Fibroblast of lung (primary cell): ENCODE results near the gene CLDN18.

Experiments
- CTCF ChIP-seq, 2 donors: IDR thresholded peaks in 1 of 2; conservative IDR thresholded peaks in 1 of 2; 1 replicate in 1 of 2; 2 replicates in 1 of 2; pipeline ENCODE4 v1.5.1; 2011 to 2012; ENCODE audit warnings: low read length in 2 of 2, control low read depth in 1 of 2, inconsistent platforms in 1 of 2, low read depth in 1 of 2, mild to moderate bottlenecking in 1 of 2
- EZH2 ChIP-seq: IDR thresholded peaks from 2 replicates; pipeline ENCODE4 v1.5.1; 2012; ENCODE audit warnings: low read length, control low read depth, mild to moderate bottlenecking; ENCODE audit errors: missing control alignments

- no peak for TF ChIP-seq CTCF (conservative IDR thresholded peaks at IDR 0.05 in 1 of 2, IDR thresholded peaks at IDR 0.05 in 1 of 2; ENCODE audit: low read depth in 1 of 2, low read length in 2 of 2)
- no peak for TF ChIP-seq EZH2
Observed at GRCh38 chr3:138070006-138070405, 60.0 kb downstream of the CLDN18 start.
